H9 (cell line): ENCODE measurements around the gene ZNF76. TPM values are rescaled to one million over a fixed set of nuclear protein-coding genes. Genes with fewer than 3 reads are reported as not detected.

Experiments used
- DNase-seq: peaks from one replicate; pipeline ENCODE4 v3.0.0-alpha.2; 2017
- H2AFZ ChIP-seq: one replicate; pipeline ENCODE4 v1.6.1; 2013; ENCODE audit warnings: mild to moderate bottlenecking, low read length, control low read depth, moderate library complexity
- H2AK5ac ChIP-seq: 2 replicates; pipeline ENCODE4 v1.6.1; 2013; ENCODE audit warnings: low read length, control low read depth, mixed read lengths; ENCODE audit not compliant: insufficient read length
- H2BK120ac ChIP-seq: one replicate; pipeline ENCODE4 v1.6.1; 2013; ENCODE audit warnings: low read depth, mild to moderate bottlenecking, low read length, control low read depth, inconsistent platforms; ENCODE audit not compliant: poor library complexity, severe bottlenecking
- H2BK12ac ChIP-seq: 2 replicates; pipeline ENCODE4 v1.6.1; 2013; ENCODE audit warnings: low read length, control low read depth, mixed read lengths, low read depth; ENCODE audit not compliant: insufficient read length
- H2BK15ac ChIP-seq: 2 replicates; pipeline ENCODE4 v1.6.1; 2013; ENCODE audit warnings: low read depth, low read length, control low read depth
- H2BK20ac ChIP-seq: one replicate; pipeline ENCODE4 v1.6.1; 2013; ENCODE audit warnings: low read depth, mild to moderate bottlenecking, low read length, control low read depth, inconsistent platforms; ENCODE audit not compliant: poor library complexity, severe bottlenecking
- H2BK5ac ChIP-seq: 2 replicates; pipeline ENCODE4 v1.6.1; 2013; ENCODE audit warnings: low read length, control low read depth, mixed read lengths; ENCODE audit not compliant: insufficient read length
- H3K14ac ChIP-seq: 2 replicates; pipeline ENCODE4 v1.6.1; 2013; ENCODE audit warnings: low read length, control low read depth; ENCODE audit not compliant: insufficient read depth
- H3K18ac ChIP-seq: 2 replicates; pipeline ENCODE4 v1.6.1; 2013; ENCODE audit warnings: low read depth, mild to moderate bottlenecking, mixed read lengths, low read length, control low read depth; ENCODE audit not compliant: insufficient read length
- H3K23ac ChIP-seq: 2 replicates; pipeline ENCODE4 v1.6.1; 2013; ENCODE audit warnings: low read length, control low read depth, mixed read lengths, low read depth; ENCODE audit not compliant: insufficient read length
- H3K23me2 ChIP-seq: 2 replicates; pipeline ENCODE4 v1.6.1; 2013; ENCODE audit warnings: low read depth, mild to moderate bottlenecking, mixed read lengths, low read length, control low read depth; ENCODE audit not compliant: insufficient read length, poor library complexity, severe bottlenecking
- H3K27ac ChIP-seq: 2 replicates; pipeline ENCODE4 v1.5.1; 2013; ENCODE audit warnings: low read length, control low read depth, mixed read lengths, low read depth; ENCODE audit not compliant: insufficient read length
- H3K27me3 ChIP-seq: 2 replicates; pipeline ENCODE4 v1.6.1; 2013; ENCODE audit warnings: low read length, control low read depth, inconsistent platforms; ENCODE audit not compliant: insufficient read depth
- H3K4ac ChIP-seq: 2 replicates; pipeline ENCODE4 v1.6.1; 2013; ENCODE audit warnings: low read depth, mild to moderate bottlenecking, control low read depth, inconsistent platforms, low read length, moderate library complexity
- H3K4me1 ChIP-seq: 2 replicates; pipeline ENCODE4 v1.6.1; 2013; ENCODE audit warnings: low read length, control low read depth, inconsistent platforms; ENCODE audit not compliant: insufficient read depth
- H3K4me2 ChIP-seq: 2 replicates; pipeline ENCODE4 v1.6.1; 2013; ENCODE audit warnings: low read length, control low read depth, mixed read lengths; ENCODE audit not compliant: insufficient read length, insufficient read depth
- H3K56ac ChIP-seq: 2 replicates; pipeline ENCODE4 v1.6.1; 2013; ENCODE audit warnings: low read depth, mild to moderate bottlenecking, mixed read lengths, low read length, control low read depth; ENCODE audit not compliant: insufficient read length
- H3K79me1 ChIP-seq: 2 replicates; pipeline ENCODE4 v1.6.1; 2013; ENCODE audit warnings: low read depth, mild to moderate bottlenecking, moderate library complexity, low read length, control low read depth, inconsistent platforms; ENCODE audit not compliant: insufficient read depth, poor library complexity, severe bottlenecking
- H3K79me2 ChIP-seq: 2 replicates; pipeline ENCODE4 v1.6.1; 2013; ENCODE audit warnings: low read length, control low read depth, inconsistent platforms; ENCODE audit not compliant: insufficient read depth
- H3K9ac ChIP-seq: 2 replicates; pipeline ENCODE4 v1.6.1; 2013; ENCODE audit warnings: low read length, control low read depth, mixed read lengths; ENCODE audit not compliant: insufficient read length; ENCODE audit errors: extremely low read depth
- H3K9me3 ChIP-seq: one replicate; pipeline ENCODE4 v1.6.1; 2013; ENCODE audit warnings: low read depth, low read length, inconsistent platforms; ENCODE audit not compliant: control insufficient read depth
- H3T11ph ChIP-seq: one replicate; pipeline ENCODE4 v1.6.1; 2013; ENCODE audit warnings: mild to moderate bottlenecking, low read length, control low read depth, inconsistent platforms
- H4K20me1 ChIP-seq: one replicate; pipeline ENCODE4 v1.6.1; 2013; ENCODE audit not compliant: control insufficient read depth, insufficient read length, insufficient read depth
- H4K5ac ChIP-seq: 2 replicates; pipeline ENCODE4 v1.6.1; 2013; ENCODE audit warnings: low read depth, mild to moderate bottlenecking, mixed read lengths, low read length, control low read depth; ENCODE audit not compliant: insufficient read length
- H4K8ac ChIP-seq: replicated peaks from 2 replicates; pipeline ENCODE4 v1.6.1; 2013; ENCODE audit warnings: low read length, control low read depth, mixed read lengths, low read depth; ENCODE audit not compliant: insufficient read length
- H4K91ac ChIP-seq: 2 replicates; pipeline ENCODE4 v1.6.1; 2013; ENCODE audit warnings: low read depth, mild to moderate bottlenecking, moderate library complexity, mixed read lengths, low read length, control low read depth; ENCODE audit not compliant: insufficient read length
- H3K27ac Mint-ChIP-seq, 3 experiments: 2 replicates in 2 of 3; 3 replicates in 1 of 3; pipeline ENCODE4 v1.8.0; 2020 to 2021; ENCODE audit warnings: mixed read lengths in 3 of 3, mild to moderate bottlenecking in 1 of 3, moderate library complexity in 1 of 3
- H3K27me3 Mint-ChIP-seq: 2 replicates; pipeline ENCODE4 v1.8.0; 2021; ENCODE audit warnings: low read depth, mild to moderate bottlenecking, moderate library complexity, mixed read lengths
- H3K36me3 Mint-ChIP-seq, 3 experiments: 2 replicates in 2 of 3; 3 replicates in 1 of 3; pipeline ENCODE4 v1.8.0; 2020 to 2021; ENCODE audit warnings: low read depth in 3 of 3, mixed read lengths in 3 of 3; ENCODE audit not compliant: insufficient read depth in 1 of 3
- H3K4me1 Mint-ChIP-seq, 2 experiments: 2 replicates each; pipeline ENCODE4 v1.8.0; 2020; ENCODE audit warnings: mixed read lengths in 2 of 2
- H3K4me3 Mint-ChIP-seq, 2 experiments: 2 replicates in 1 of 2; 3 replicates in 1 of 2; pipeline ENCODE4 v1.8.0; 2020 to 2021; ENCODE audit warnings: mild to moderate bottlenecking in 2 of 2, mixed read lengths in 2 of 2, moderate library complexity in 1 of 2
- H3K9me3 Mint-ChIP-seq, 2 experiments: 2 replicates in 1 of 2; 3 replicates in 1 of 2; pipeline ENCODE4 v1.8.0; 2020; ENCODE audit warnings: mild to moderate bottlenecking in 2 of 2, mixed read lengths in 2 of 2, moderate library complexity in 1 of 2
- CTCF ChIP-seq: fragments of 200-600 bp; sonication (generic); conservative IDR thresholded peaks from 3 replicates; pipeline ENCODE4 v1.8.0; 2021; ENCODE audit warnings: antibody characterized with exemption, mild to moderate bottlenecking
- WGBS: extraction: QIAGEN DNeasy Blood & Tissue Kit; methylation state at CpG from one replicate; pipeline ENCODE4 v1.1.7; 2013; ENCODE audit warnings: missing lambda C conversion rate, low lambda C conversion rate, mixed read lengths; ENCODE audit not compliant: insufficient read length; ENCODE audit errors: extremely low coverage; 5-methylcytosine and 5-hydroxymethylcytosine counted together
- total RNA-seq: library from RNA; stranded (reverse); gene quantifications from 2 replicates; pipeline ENCODE4 v1.2.1, GENCODE V29; 2021

ZNF76 gene
- total RNA-seq, 1 experiment from 2014 or later = 21.1 TPM

- Histone ChIP-seq H3K4me2 (no peak overlapping the region), H3K4me1 (no peaks in the 10 kb centered on the region), H3K79me2 (no peaks in the 10 kb centered on the region), H2BK15ac (no peak overlapping the region), H3K79me1 (no peaks in the 10 kb centered on the region), H2AK5ac (no peak overlapping the region), H2BK12ac (no peak overlapping the region), H3K56ac (no peak overlapping the region), H3K27me3 (no peaks in the 10 kb centered on the region), H4K5ac (no peak overlapping the region), H3K14ac (no peak overlapping the region), H3K18ac (no peak overlapping the region), H3K27ac (no peak overlapping the region), H4K20me1 (no peaks in the 10 kb centered on the region), H2AFZ (no peak overlapping the region), H2BK5ac (no peak overlapping the region), H2BK120ac (no peak overlapping the region), H4K8ac (no peak overlapping the region), H3K9me3 (no peaks in the 10 kb centered on the region), H3K9ac (no peak overlapping the region), H3K23me2 (no peaks in the 10 kb centered on the region), H3K23ac (no peak overlapping the region), H4K91ac (no peak overlapping the region), H2BK20ac (no peak overlapping the region), H3K4ac (no peak overlapping the region), H3T11ph (no peak overlapping the region)
- Mint-ChIP-seq H3K27ac (no peak overlapping the region), H3K27me3 (no peaks in the 10 kb centered on the region; the same call in 1 of the 2 replicates), H3K9me3 (no peaks in the 10 kb centered on the region), H3K4me1 (no peaks in the 10 kb centered on the region), H3K36me3 (peaks cover 3 to 44% (median 20%) of the 10 kb centered on the region in 3 experiments; a peak in 6 of 7 replicates), H3K4me3 (no peak overlapping the region)
- no peak for TF ChIP-seq CTCF
- DNase-seq = no peak
- WGBS = no CpG with 5 or more reads among the region's 2 CpGs
Measured at GRCh38 chr6:35282472-35282871, 22.9 kb downstream of the ZNF76 start.
